K562 (cell line): Measurements from ENCODE around the gene AHSG. TPM values are rescaled to one million over a fixed set of nuclear protein-coding genes. Genes with fewer than 3 reads are reported as not detected.
A peak's percentile ranks its signal among the peaks of the same experiment; 100 is the strongest.

Experiments used
- CBFA2T2 ChIP-seq: fragments of 450-650 bp; conservative IDR thresholded peaks from 2 replicates; pipeline ENCODE4 v1.6.1; 2017; ENCODE audit warnings: mild to moderate bottlenecking
- GATAD2B ChIP-seq: fragments of 450-650 bp; IDR thresholded peaks from 2 replicates; pipeline ENCODE4 v1.6.1; 2017; ENCODE audit warnings: mild to moderate bottlenecking, borderline replicate concordance
- MXI1 ChIP-seq: IDR thresholded peaks from 2 replicates; pipeline ENCODE4 v1.6.1; 2011; ENCODE audit warnings: low read depth, mild to moderate bottlenecking, improper control_type of control experiment, low read length
- SNIP1 ChIP-seq: fragments of 450-650 bp; IDR thresholded peaks from 2 replicates; pipeline ENCODE4 v1.7.1; 2017; ENCODE audit warnings: low read depth, mild to moderate bottlenecking
- ZBTB1 ChIP-seq: sonication (generic); formaldehyde crosslinking; IDR thresholded peaks from 2 replicates; pipeline ENCODE4 v1.8.1; 2023; ENCODE audit warnings: missing genetic modification reagents, low read depth, mild to moderate bottlenecking, borderline replicate concordance
- ZNF644 ChIP-seq: fragments of 200-800 bp; sonication (Bioruptor generic); IDR thresholded peaks from 2 replicates; pipeline ENCODE4 v1.6.1; 2016; ENCODE audit warnings: low read depth, missing genetic modification characterization, missing compliant biosample characterization
- ZNF668 ChIP-seq: fragments of 250-450 bp; sonication (Bioruptor Pico); IDR thresholded peaks from 2 replicates; pipeline ENCODE4 v1.8.0; 2022; ENCODE audit warnings: mild to moderate bottlenecking, inconsistent platforms
- polyA plus RNA-seq, 8 experiments: library from polyadenylated mRNA; depleted of rRNA in 4 of 8; stranded (reverse) in 5 of 8; unstranded in 3 of 8; fragments of >200 nt; fragmentation: Nextera tagmentation in 2 of 8; fragmentation: Illumina TruSeq in 1 of 8; extraction: Ambion mirVana in 2 of 8; extraction: Trizol in 1 of 8; gene quantifications; 2 replicates each; pipeline versions ENCODE4 v1.2.1 to v1.2.3, GENCODE V29; 2011 to 2014; ENCODE audit warnings: inconsistent platforms in 1 of 8, missing spikeins in 1 of 8
- total RNA-seq, 7 experiments: library from RNA; depleted of rRNA in 6 of 7; stranded (reverse); fragments of >200 nt in 6 of 7; fragmentation: Illumina TruSeq in 2 of 7; extraction: Trizol in 2 of 7; gene quantifications; 2 replicates each; pipeline versions ENCODE4 v1.2.1 to v1.2.3, GENCODE V29; 2011 to 2021; ENCODE audit warnings: low replicate concordance in 1 of 7
- TF ChIP-seq, protein P1 (sequence below): fragments of 450-650 bp; IDR thresholded peaks from 2 replicates; pipeline ENCODE4 v1.6.1; 2014; ENCODE audit warnings: low read depth, mild to moderate bottlenecking, moderate library complexity, borderline replicate concordance
- TF ChIP-seq, protein P2 (sequence below), 2 experiments: fragments of 450-650 bp in 1 of 2; sonication (generic) in 1 of 2; formaldehyde crosslinking in 1 of 2; IDR thresholded peaks; 2 replicates each; pipeline versions ENCODE4 v1.7.1 to v1.9.0; 2016 to 2022; ENCODE audit warnings: inconsistent platforms in 1 of 2, mild to moderate bottlenecking in 1 of 2, missing genetic modification reagents in 1 of 2
- TF ChIP-seq, protein P3 (sequence below): fragments of 450-650 bp; IDR thresholded peaks from 2 replicates; pipeline ENCODE4 v1.6.1; 2016

The AHSG gene
- total and polyA plus RNA-seq, 9 of the 15 experiments (the other 6 are each of a cell fraction or from before 2014, with no cell fraction given): 0.69 TPM; not detected in 8

DNA sequence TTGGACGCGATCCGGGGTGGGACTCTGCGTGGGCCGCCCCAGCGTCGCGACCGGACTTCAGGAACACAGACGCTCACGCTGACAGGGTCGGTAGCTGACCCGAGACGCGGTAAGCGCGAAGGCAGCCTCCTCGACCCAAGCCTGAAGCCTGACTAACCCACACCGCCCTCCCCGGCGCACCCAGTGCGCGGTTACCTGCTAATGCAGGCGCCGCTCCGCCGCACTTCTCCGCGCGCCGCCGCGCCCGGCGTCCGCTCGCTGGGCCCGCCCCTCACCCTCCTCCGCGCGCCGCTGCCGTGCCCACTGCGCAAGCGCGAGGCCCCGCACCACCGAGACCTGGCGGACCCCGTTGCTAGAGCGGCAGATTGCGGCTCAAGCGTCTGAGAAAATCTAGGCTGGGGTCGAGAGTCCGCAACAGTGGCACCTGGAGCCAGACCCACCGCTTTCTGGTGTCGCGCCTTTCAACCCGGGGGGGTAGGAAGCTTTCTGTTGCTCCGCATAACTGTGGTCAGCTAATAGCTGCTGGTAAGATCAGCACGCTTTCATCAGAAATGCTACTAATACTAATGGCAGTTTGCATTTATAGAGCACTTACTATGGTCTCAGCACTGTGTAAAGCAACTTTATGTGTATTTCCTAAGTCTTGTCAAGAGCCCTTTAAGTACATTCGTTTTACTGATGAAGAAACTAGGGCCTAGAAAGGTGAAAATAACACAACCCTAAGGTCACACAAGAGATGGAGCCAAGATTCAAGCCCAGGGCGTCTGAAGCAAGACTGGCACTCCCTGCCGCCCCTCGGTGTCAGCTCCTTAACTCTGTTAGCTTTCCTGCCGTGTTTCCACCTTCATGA, 45.6 kb upstream of the AHSG start, which contains the start of gene TBCCD1 (continued):
- TF ChIP-seq, protein P1, sequence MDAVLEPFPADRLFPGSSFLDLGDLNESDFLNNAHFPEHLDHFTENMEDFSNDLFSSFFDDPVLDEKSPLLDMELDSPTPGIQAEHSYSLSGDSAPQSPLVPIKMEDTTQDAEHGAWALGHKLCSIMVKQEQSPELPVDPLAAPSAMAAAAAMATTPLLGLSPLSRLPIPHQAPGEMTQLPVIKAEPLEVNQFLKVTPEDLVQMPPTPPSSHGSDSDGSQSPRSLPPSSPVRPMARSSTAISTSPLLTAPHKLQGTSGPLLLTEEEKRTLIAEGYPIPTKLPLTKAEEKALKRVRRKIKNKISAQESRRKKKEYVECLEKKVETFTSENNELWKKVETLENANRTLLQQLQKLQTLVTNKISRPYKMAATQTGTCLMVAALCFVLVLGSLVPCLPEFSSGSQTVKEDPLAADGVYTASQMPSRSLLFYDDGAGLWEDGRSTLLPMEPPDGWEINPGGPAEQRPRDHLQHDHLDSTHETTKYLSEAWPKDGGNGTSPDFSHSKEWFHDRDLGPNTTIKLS: peak; percentile 87; the same call in 1 of the 2 replicates
- TF ChIP-seq ZNF644: no peak
- TF ChIP-seq SNIP1: peak; percentile 91
- TF ChIP-seq, protein P2, sequence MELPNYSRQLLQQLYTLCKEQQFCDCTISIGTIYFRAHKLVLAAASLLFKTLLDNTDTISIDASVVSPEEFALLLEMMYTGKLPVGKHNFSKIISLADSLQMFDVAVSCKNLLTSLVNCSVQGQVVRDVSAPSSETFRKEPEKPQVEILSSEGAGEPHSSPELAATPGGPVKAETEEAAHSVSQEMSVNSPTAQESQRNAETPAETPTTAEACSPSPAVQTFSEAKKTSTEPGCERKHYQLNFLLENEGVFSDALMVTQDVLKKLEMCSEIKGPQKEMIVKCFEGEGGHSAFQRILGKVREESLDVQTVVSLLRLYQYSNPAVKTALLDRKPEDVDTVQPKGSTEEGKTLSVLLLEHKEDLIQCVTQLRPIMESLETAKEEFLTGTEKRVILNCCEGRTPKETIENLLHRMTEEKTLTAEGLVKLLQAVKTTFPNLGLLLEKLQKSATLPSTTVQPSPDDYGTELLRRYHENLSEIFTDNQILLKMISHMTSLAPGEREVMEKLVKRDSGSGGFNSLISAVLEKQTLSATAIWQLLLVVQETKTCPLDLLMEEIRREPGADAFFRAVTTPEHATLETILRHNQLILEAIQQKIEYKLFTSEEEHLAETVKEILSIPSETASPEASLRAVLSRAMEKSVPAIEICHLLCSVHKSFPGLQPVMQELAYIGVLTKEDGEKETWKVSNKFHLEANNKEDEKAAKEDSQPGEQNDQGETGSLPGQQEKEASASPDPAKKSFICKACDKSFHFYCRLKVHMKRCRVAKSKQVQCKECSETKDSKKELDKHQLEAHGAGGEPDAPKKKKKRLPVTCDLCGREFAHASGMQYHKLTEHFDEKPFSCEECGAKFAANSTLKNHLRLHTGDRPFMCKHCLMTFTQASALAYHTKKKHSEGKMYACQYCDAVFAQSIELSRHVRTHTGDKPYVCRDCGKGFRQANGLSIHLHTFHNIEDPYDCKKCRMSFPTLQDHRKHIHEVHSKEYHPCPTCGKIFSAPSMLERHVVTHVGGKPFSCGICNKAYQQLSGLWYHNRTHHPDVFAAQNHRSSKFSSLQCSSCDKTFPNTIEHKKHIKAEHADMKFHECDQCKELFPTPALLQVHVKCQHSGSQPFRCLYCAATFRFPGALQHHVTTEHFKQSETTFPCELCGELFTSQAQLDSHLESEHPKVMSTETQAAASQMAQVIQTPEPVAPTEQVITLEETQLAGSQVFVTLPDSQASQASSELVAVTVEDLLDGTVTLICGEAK (IDR thresholded peaks at IDR 0.05): peak; percentile 72
- TF ChIP-seq, protein P2 (CRISPR knock-in tag; IDR thresholded peaks at IDR 0.05): no peak
- TF ChIP-seq MXI1: no peak
- TF ChIP-seq, protein P3, sequence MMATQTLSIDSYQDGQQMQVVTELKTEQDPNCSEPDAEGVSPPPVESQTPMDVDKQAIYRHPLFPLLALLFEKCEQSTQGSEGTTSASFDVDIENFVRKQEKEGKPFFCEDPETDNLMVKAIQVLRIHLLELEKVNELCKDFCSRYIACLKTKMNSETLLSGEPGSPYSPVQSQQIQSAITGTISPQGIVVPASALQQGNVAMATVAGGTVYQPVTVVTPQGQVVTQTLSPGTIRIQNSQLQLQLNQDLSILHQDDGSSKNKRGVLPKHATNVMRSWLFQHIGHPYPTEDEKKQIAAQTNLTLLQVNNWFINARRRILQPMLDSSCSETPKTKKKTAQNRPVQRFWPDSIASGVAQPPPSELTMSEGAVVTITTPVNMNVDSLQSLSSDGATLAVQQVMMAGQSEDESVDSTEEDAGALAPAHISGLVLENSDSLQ: no peak
- TF ChIP-seq ZNF668 (CRISPR knock-in tag): no peak
- no peak; the same call in 1 of the 2 replicates for TF ChIP-seq ZBTB1 (CRISPR knock-in tag)
- no peak for TF ChIP-seq CBFA2T2
- 0 out of 2 replicates have a peak, but pooled peaks have one; percentile 58 for TF ChIP-seq GATAD2B
